Endothelial cell of umbilical vein (primary cell): ENCODE measurements around the gene EFCC1.

ENCODE experiments used
- CTCF ChIP-seq, 2 donors: IDR thresholded peaks; 1 replicate in 1 of 2; 2 replicates in 1 of 2; pipeline ENCODE4 v1.5.1; 2011; ENCODE audit warnings: low read length in 2 of 2, mild to moderate bottlenecking in 2 of 2, moderate library complexity in 2 of 2, control low read depth in 1 of 2, inconsistent platforms in 1 of 2, low read depth in 1 of 2; ENCODE audit not compliant: insufficient read depth in 1 of 2; ENCODE audit errors: extremely low read depth in 1 of 2
- MYC ChIP-seq: IDR thresholded peaks from one replicate; pipeline ENCODE4 v1.6.1; 2011; ENCODE audit warnings: mild to moderate bottlenecking, low read depth, low read length

DNA sequence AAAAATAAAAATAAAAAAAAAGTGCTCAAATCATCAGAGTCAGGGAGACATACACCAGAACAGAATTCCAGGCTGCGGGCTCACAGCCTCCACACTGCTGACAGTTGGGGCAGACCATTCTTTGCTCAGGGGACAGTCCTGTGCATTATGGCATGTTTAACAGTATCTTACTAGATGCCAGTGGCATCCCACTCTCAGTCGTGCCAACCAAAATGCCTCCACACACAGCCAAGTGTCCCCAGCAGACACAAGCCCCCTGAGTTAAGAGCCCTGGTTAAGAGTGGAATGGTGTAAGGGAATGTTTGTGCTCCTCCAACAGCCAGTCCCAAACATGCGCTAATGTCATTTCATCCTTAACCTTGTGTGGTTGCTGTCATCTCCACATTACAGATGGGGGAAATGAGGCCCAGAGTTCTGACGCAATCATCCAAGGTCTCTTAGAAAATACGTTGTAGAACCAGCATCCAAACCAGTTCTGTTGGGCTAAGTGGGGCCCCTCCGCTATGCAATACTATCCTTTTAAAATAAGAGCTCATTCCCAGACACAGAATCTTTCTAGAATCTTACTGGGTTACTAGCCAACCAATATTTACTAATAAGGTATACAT, 33.3 kb upstream of the EFCC1 start:
- TF ChIP-seq CTCF (IDR thresholded peaks at IDR 0.05; ENCODE audit: extremely low read depth in 1 of 2, insufficient read depth in 1 of 2, low read depth in 1 of 2, low read length in 2 of 2): no peak
- TF ChIP-seq MYC: no peak
